ENCODE measurements around the gene ALAD. TPM values are rescaled to one million over a fixed set of nuclear protein-coding genes. Genes with fewer than 3 reads are reported as not detected.

ALAD gene
- polyA plus RNA-seq, 1 donor (not counting 4 experiments of a cell fraction or from before 2014, with no cell fraction given) = 9.3 TPM

- no peak overlapping the region for H2AFZ ChIP-seq (ENCODE audit: control insufficient read depth, low read length)
These were observed 15.2 kb upstream of the ALAD start for GRCh38 chr9:113416149-113416721.

DNA sequence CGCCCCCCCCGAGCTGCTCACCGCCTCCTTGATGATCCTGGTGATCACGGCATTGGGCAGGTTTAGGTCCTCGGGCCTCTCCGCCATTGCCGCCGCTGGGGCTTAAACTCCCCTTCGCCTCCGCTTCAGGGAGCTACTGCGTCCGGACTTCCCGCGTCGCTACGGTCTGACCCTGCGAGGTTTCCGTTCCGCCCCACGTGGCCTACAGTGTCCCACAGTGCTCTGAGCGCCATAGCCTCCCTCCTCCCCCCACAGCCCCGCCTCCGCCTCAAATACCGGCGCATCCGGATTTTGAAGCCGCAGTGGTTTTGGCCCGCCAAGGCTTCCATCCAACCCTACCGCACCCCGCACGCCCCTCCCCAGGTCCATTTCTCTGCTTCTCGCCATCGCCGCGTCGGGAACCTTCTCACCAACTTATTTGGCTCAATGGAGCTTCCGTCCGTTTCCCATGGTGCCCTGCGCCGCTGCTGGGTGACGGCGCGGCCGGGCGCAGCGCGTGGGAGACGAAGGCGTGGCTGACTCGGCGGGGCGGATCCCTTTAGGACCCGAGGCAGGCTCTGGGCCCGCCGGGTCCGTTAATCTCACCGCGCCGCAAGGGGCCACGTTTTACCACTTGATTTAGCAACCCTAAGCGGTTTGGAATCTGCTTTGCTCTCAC lies 9.3 kb upstream of the ALAD start, which contains the start of the genes C9orf43 and POLE3:
Gene C9orf43, plus strand, starts transcription at position 541 of the 658 bp plus-strand sequence. CDS start 2,747 bp downstream, outside the sequence.
Gene POLE3, minus strand, starts transcription at position 469 of the 658 bp plus-strand sequence. Its CDS starts 382 bp downstream, at position 87.
- H3K9me3 ChIP-seq (ENCODE audit: control insufficient read depth, low read depth, low read length) = no peaks in the 10 kb centered on the region
- DNase-seq (ENCODE audit: low read depth, low spot score) (peak; percentile 45), FAIRE-seq (no peak)
- dilution Hi-C loops (cut with MboI; ENCODE audit: extremely low pct_ligation_motif_present, low sequenced_read_pairs) = no loop called here
- H4K20me1 ChIP-seq (ENCODE audit: control insufficient read depth, extremely low read depth, insufficient read depth, low read length) = no peaks in the 10 kb centered on the region
- H3K9me1 ChIP-seq (ENCODE audit: control insufficient read depth, extremely low read depth, insufficient read depth, low read length) = no peaks in the 10 kb centered on the region
- TF ChIP-seq EZH2 (IDR thresholded peaks at IDR 0.05; ENCODE audit: low read length) = no peak
- TF ChIP-seq, protein P1, sequence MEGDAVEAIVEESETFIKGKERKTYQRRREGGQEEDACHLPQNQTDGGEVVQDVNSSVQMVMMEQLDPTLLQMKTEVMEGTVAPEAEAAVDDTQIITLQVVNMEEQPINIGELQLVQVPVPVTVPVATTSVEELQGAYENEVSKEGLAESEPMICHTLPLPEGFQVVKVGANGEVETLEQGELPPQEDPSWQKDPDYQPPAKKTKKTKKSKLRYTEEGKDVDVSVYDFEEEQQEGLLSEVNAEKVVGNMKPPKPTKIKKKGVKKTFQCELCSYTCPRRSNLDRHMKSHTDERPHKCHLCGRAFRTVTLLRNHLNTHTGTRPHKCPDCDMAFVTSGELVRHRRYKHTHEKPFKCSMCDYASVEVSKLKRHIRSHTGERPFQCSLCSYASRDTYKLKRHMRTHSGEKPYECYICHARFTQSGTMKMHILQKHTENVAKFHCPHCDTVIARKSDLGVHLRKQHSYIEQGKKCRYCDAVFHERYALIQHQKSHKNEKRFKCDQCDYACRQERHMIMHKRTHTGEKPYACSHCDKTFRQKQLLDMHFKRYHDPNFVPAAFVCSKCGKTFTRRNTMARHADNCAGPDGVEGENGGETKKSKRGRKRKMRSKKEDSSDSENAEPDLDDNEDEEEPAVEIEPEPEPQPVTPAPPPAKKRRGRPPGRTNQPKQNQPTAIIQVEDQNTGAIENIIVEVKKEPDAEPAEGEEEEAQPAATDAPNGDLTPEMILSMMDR (optimal IDR thresholded peaks at IDR 0.05 in 1 of 3, IDR thresholded peaks at IDR 0.05 in 1 of 3, conservative IDR thresholded peaks at IDR 0.05 in 1 of 3; ENCODE audit: extremely low read depth in 1 of 3, insufficient read depth in 2 of 3, low read length in 3 of 3) = peak in 1 of 3 experiments; percentile 9
- H2AFZ ChIP-seq (ENCODE audit: control insufficient read depth, low read length) = peak within 1 kb of the TSS; percentile 97
- H3K27ac ChIP-seq (ENCODE audit: control insufficient read depth, insufficient read depth, low read length) = peak within 1 kb of the TSS; percentile 99
- peaks cover 4 to 18% of the 10 kb centered on the region in 2 experiments for H3K36me3 ChIP-seq (ENCODE audit: control insufficient read depth in 2 of 2, extremely low read depth in 1 of 2, insufficient read depth in 2 of 2, low read length in 2 of 2)
- peak within 1 kb of the TSS; percentile 74 to 98 (median 93) for H3K4me3 ChIP-seq (ENCODE audit: control insufficient read depth in 2 of 3, extremely low read depth in 1 of 3, insufficient read depth in 2 of 3, low read depth in 1 of 3, low read length in 3 of 3)
- peak within 1 kb of the TSS; percentile 97 for H3K9ac ChIP-seq (ENCODE audit: control insufficient read depth, extremely low read depth, insufficient read depth, low read length)
- H3K4me2 ChIP-seq (ENCODE audit: control insufficient read depth, extremely low read depth, insufficient read depth, low read depth, low read length) = peak within 1 kb of the TSS; percentile 88
- peaks cover 21% of the 10 kb centered on the region for H3K79me2 ChIP-seq (ENCODE audit: control insufficient read depth, insufficient read depth, low read length)
- H3K4me1 ChIP-seq (ENCODE audit: control insufficient read depth, extremely low read depth, insufficient read depth, low read length) = peaks cover 4% of the 10 kb centered on the region
- no peaks in the 10 kb centered on the region for H3K27me3 ChIP-seq (ENCODE audit: control insufficient read depth, extremely low read depth, insufficient read depth, low read length)

More at GRCh38 chr9:113416149-113416721, 15.2 kb upstream of the ALAD start:
- Histone ChIP-seq H3K4me2 (ENCODE audit: control insufficient read depth, extremely low read depth, insufficient read depth, low read depth, low read length) (no peak overlapping the region), H3K4me3 (ENCODE audit: control insufficient read depth in 2 of 3, extremely low read depth in 1 of 3, insufficient read depth in 2 of 3, low read depth in 1 of 3, low read length in 3 of 3) (no peak overlapping the region), H3K27ac (ENCODE audit: control insufficient read depth, insufficient read depth, low read length) (no peak overlapping the region), H3K9me1 (ENCODE audit: control insufficient read depth, extremely low read depth, insufficient read depth, low read length) (no peaks in the 10 kb centered on the region), H3K9me3 (ENCODE audit: control insufficient read depth, low read depth, low read length) (no peaks in the 10 kb centered on the region), H4K20me1 (ENCODE audit: control insufficient read depth, extremely low read depth, insufficient read depth, low read length) (no peaks in the 10 kb centered on the region), H3K27me3 (ENCODE audit: control insufficient read depth, extremely low read depth, insufficient read depth, low read length) (no peaks in the 10 kb centered on the region), H3K9ac (ENCODE audit: control insufficient read depth, extremely low read depth, insufficient read depth, low read length) (no peak overlapping the region), H3K36me3 (ENCODE audit: control insufficient read depth in 2 of 2, extremely low read depth in 1 of 2, insufficient read depth in 2 of 2, low read length in 2 of 2) (no peaks in the 10 kb centered on the region), H3K4me1 (ENCODE audit: control insufficient read depth, extremely low read depth, insufficient read depth, low read length) (no peaks in the 10 kb centered on the region), H3K79me2 (ENCODE audit: control insufficient read depth, insufficient read depth, low read length) (no peaks in the 10 kb centered on the region)
- dilution Hi-C loops (cut with MboI; ENCODE audit: extremely low pct_ligation_motif_present, low sequenced_read_pairs) = no loop called here
- DNase-seq (ENCODE audit: low read depth, low spot score) = no peak
- TF ChIP-seq EZH2 (IDR thresholded peaks at IDR 0.05; ENCODE audit: low read length) = no peak
- TF ChIP-seq, protein P1 (optimal IDR thresholded peaks at IDR 0.05 in 1 of 3, IDR thresholded peaks at IDR 0.05 in 1 of 3, conservative IDR thresholded peaks at IDR 0.05 in 1 of 3; ENCODE audit: extremely low read depth in 1 of 3, insufficient read depth in 2 of 3, low read length in 3 of 3) = no peak
- FAIRE-seq = no peak
